Measurements from ENCODE around the gene VPS33A. TPM values are rescaled to one million over a fixed set of nuclear protein-coding genes. Genes with fewer than 3 reads are reported as not detected.
"Not testable (repeated sequence)": the region's sequence is repeated elsewhere in the genome, so short reads cannot be mapped to it uniquely, and the experiment has no call there.

Gene VPS33A
- polyA plus RNA-seq, 10 donors, result 10.0 to 14.0 (median 12.7) TPM

DNA sequence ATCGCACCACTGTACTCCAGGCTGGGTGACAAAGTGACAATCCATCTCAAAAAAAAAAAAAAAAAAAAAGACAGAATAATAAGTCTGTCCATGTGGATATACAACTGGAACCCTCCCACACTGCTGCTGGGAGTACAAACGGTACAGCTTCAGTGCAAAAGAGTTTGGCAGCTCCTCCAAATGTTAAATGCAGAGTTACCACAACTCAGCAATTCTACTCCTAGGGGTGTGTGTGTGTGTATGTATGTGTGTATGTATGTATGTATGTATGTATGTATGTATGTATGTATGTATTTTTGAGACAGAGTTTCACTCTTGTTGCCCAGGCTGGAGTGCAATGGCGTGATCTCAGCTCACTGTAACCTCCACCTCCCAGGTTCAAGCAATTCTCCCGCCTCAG, 7.4 kb downstream of the VPS33A start:
- DNase-seq, result not testable (repeated sequence)

DNA sequence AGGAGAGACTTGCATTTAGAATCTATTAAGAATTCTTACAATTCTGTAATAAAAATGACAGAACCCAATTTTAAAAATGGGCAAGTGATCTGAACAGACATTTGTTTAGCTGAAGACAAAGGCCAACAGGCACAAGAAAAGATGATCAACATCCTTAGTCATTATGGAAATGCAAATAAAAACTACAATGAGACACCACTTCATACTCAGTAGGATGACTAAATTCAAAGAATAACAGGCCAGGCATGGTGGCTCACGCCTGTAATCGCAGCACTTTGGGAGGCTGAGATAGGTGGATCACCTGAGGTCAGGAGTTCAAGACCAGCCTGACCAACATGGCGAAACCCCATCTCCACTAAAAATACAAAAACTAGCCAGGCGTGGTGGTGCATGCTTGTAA, 7.8 kb downstream of the VPS33A start:
- not testable (repeated sequence) for DNase-seq

DNA sequence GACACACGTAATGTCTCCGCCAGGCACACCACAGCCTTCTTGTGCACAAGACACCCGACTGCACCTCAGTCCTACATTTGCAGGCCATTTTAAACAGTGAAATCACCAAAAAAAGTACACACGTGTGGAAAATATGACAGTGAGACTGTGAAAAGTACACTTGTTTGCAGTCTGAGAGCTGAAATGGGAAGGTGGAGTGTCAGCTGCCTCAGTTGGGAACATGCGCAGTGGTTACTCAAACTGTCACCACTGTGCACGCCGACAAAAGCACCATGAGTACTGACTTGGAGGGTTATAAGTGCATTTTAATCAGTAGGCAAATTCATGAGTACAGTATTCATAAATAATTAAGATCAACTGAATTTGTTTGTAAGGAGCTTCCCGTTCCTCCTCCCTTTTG, 15.8 kb downstream of the VPS33A start:
- no peak for DNase-seq

- no peak for DNase-seq
These were observed 16.2 kb downstream of the VPS33A start for GRCh38 chr12:122250047-122250446.

- DNase-seq, result no peak
These were observed 20.7 kb downstream of the VPS33A start for GRCh38 chr12:122245553-122245952.

- DNase-seq, result no peak
These were observed 21.5 kb downstream of the VPS33A start for GRCh38 chr12:122244565-122245371.

DNA sequence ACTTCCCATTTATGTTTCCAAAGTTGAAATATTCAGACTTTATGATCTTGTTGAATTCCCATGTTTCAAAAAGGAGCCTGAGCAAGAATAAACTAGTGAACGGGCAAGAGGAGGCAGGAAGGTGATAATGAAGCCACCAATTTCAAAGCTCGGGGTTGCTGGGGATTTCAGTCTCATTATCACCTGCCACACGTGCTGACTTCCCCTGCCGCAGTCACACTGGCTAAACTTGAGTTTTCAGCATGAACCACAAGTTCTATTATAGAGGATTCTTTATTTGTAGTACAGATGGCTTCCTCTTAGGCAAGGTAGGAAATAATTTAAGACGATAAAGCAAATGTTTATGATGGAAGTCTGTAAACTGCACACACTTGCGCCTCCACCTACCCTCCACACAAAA, 22.3 kb downstream of the VPS33A start:
- DNase-seq, result no peak

- no peak for DNase-seq
These were observed 27.4 kb downstream of the VPS33A start for GRCh38 chr12:122238861-122239260.

DNA sequence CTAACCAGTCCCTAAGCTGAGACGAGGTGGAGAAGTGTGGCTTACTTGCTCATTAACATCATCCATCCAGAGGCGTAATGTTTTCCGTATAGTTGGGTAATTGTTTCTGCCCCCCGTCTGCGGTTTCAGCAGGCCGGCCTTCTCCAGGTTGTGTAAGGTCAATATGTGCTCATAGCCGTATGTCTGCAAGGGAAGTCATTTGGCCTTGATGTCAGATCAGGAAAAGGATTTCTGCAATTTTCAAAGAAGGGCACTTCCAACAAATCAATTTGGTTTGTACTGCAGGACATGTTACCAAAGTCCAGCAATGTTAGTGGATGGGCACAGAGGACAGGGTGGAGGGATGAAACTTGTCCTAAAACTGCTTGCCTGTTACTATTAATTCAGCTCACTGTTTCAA, 30.6 kb downstream of the VPS33A start:
- no peak for DNase-seq

GRCh38 chr12:122232691-122233090, 33.6 kb downstream of the VPS33A start:
- DNase-seq, result no peak

DNA sequence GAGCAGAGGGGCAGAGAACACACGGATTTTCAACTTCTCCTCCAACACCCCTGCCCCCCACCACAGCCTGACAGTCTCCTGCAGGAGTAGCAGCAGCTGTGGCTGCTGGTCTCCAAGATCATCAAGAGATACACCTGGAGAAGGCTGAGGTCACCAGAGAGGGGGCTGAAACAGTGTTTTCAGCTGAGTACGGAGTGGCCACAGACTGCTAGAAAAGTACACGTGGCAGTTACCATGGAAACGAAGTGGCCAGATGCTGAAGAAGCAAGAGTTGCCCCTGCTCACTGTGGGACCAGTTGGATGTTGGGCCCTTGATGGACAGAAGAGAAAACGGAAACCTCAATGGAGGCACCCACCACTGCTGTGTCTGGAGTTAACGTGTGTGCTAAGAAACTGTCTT, 35.5 kb downstream of the VPS33A start:
- no peak for DNase-seq

DNA sequence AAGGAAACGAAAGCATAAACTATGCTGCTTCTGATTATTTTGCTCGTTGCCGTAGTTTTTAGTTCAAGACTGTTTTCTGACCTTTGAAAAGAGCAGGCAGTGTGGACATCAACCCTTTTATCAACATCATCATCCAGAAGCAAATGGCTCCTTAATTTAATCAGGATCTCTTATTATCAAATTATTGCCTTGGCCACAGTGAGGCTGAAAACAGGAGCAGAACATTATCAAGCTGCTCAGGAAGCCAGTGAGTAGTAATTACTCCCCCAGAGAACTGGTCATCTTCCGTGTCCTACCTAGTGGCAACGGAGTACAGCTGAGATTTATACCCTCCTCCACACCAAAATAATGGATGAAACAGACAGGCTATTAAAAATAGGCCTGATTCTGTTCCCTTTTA, 38.2 kb downstream of the VPS33A start:
- DNase-seq, result no peak

GRCh38 chr12:122227341-122227740, 39.0 kb downstream of the VPS33A start:
- no peak for DNase-seq

- DNase-seq, result no peak
These were observed 39.7 kb downstream of the VPS33A start for GRCh38 chr12:122226366-122227125.

DNA sequence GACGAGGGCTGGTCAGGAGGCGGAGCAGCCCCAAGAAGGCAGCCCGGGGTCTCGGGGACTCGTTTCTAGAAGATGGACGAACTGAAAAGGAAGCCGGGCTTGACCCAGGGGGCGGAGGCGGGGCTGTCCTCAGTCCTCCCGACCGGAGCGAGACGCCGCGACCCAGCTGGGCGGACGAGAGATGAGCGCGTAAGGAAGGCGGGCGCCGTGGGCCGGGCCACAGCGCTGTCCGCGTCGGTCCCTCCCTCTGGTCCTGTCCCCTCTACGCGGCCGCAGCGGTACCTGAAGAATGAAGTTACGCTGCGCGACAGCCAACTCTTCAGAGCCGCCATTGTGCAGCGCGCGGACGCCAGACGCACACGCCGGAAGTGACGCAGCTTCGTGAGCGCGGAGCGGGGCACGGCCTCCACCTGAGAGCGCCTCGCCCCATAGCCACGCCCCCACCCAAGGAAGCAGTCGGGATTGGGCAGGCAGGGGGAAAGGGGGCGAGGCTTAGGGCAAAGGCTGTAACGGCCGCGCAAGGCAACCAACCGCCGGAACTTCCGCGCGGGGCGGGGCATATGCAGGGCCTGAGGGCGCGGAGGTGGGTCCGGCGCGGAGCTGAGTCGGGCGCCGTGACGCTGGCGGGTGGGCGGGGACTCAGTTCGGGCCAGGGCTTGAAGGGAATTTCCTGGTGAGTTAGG, 40.5 kb downstream of the VPS33A start, which contains the start of gene DIABLO:
Gene DIABLO, minus strand, starts transcription at position 370 of the 683 bp plus-strand sequence. Its CDS starts 38 bp downstream, at position 332.
- peak; percentile 100 for DNase-seq

DNA sequence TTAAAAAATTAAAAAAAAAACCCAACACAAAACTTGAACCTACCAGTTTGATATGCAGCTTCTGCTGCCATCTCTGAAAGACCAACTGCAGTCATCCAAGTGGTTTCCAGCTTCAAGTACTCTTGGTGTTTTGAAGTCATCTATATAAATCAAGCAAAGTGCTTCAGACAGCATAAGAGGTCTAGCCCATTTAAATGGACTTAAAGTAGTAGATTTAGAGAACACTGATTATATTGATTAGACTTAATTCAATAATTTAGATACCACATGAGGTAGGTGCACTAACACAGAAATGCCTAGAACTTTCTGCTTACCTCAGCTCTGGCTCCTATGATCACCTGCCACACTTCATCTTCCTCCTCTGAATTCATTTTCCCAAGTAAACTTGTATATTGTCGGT, 49.8 kb downstream of the VPS33A start:
- DNase-seq, result no peak

- DNase-seq, result no peak
These were observed 50.5 kb downstream of the VPS33A start for GRCh38 chr12:122215771-122216170.

- no peak for DNase-seq
These were observed 58.0 kb downstream of the VPS33A start for GRCh38 chr12:122208073-122208820.

- no peak for DNase-seq
These were observed 58.9 kb downstream of the VPS33A start for GRCh38 chr12:122207391-122207790.

DNA sequence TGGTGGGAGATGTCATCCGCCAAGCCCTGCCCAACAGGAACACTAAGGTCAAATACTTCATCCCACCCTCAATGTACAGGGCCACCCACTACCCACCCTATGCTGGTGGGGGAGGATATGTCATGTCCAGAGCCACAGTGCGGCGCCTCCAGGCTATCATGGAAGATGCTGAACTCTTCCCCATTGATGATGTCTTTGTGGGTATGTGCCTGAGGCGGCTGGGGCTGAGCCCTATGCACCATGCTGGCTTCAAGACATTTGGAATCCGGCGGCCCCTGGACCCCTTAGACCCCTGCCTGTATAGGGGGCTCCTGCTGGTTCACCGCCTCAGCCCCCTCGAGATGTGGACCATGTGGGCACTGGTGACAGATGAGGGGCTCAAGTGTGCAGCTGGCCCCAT, 59.3 kb downstream of the VPS33A start:
- DNase-seq, result no peak

DNA sequence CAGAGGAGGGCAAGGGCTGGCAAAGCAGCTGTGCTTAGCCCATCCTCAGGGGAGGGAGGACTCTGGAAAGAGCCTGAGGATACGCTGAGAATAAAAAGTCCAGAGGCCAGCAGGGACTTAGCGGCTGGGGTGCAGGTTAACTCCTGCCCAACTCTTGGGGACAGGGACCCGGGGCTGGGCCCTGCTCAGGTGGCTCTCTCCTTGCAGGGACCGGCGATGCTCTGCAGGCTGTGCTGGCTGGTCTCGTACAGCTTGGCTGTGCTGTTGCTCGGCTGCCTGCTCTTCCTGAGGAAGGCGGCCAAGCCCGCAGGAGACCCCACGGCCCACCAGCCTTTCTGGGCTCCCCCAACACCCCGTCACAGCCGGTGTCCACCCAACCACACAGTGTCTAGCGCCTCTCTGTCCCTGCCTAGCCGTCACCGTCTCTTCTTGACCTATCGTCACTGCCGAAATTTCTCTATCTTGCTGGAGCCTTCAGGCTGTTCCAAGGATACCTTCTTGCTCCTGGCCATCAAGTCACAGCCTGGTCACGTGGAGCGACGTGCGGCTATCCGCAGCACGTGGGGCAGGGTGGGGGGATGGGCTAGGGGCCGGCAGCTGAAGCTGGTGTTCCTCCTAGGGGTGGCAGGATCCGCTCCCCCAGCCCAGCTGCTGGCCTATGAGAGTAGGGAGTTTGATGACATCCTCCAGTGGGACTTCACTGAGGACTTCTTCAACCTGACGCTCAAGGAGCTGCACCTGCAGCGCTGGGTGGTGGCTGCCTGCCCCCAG, 60.0 kb downstream of the VPS33A start:
- no peak for DNase-seq
